A673 (cell line): ENCODE measurements around the gene MYLK4. TPM values are rescaled to one million over a fixed set of nuclear protein-coding genes. Genes with fewer than 3 reads are reported as not detected.

Source experiments
- BruUV-seq: library from RNA; stranded (reverse); fragments of 400-500 nt; replicated peaks from 2 replicates; lab custom pipeline; 2021; lab: Mats Ljungman, UMichigan
- CTCF ChIA-PET: fragments of 300-600 bp; sonication (Branson Sonifier 250); formaldehyde crosslinking; loops from one replicate; lab custom pipeline; 2022; ENCODE audit warnings: antibody characterized with exemption; lab: Charles Lee
- POLR2A ChIA-PET: fragments of 300-600 bp; sonication (Branson Sonifier 250); formaldehyde crosslinking; loops from one replicate; lab custom pipeline; 2022; ENCODE audit warnings: antibody characterized with exemption; ENCODE audit not compliant: low non-redundant PET; lab: Charles Lee
- DNase-seq: peaks from one replicate; pipeline ENCODE4 v3.0.0-alpha.2; 2015; ENCODE audit warnings: low spot score
- H3K27ac ChIP-seq: fragments of 200-600 bp; sonication (generic); 2 replicates; pipeline ENCODE4 v1.5.1; 2016; ENCODE audit warnings: mixed run types, low read depth, mild to moderate bottlenecking, mixed read lengths, antibody characterized with exemption, low read length; ENCODE audit not compliant: poor library complexity, severe bottlenecking
- H3K27me3 ChIP-seq: fragments of 200-600 bp; sonication (generic); replicated peaks from 2 replicates; pipeline ENCODE4 v1.6.1; 2017; ENCODE audit warnings: mixed run types, low read depth, mild to moderate bottlenecking, mixed read lengths, antibody characterized with exemption, low read length; ENCODE audit not compliant: insufficient read depth, poor library complexity
- H3K36me3 ChIP-seq: fragments of 200-600 bp; sonication (generic); 2 replicates; pipeline ENCODE4 v1.6.1; 2016; ENCODE audit warnings: mixed run types, mild to moderate bottlenecking, mixed read lengths, antibody characterized with exemption, low read length; ENCODE audit not compliant: insufficient read depth, poor library complexity, severe bottlenecking
- H3K4me1 ChIP-seq: fragments of 200-600 bp; sonication (generic); 2 replicates; pipeline ENCODE4 v1.6.1; 2017; ENCODE audit warnings: mixed run types, mild to moderate bottlenecking, mixed read lengths, antibody characterized with exemption, low read length; ENCODE audit not compliant: insufficient read depth, poor library complexity, severe bottlenecking
- H3K4me3 ChIP-seq: fragments of 200-600 bp; sonication (generic); 2 replicates; pipeline ENCODE4 v1.5.1; 2016; ENCODE audit warnings: low read depth, mixed run types, mild to moderate bottlenecking, mixed read lengths, low read length; ENCODE audit not compliant: poor library complexity, severe bottlenecking
- H3K9me3 ChIP-seq: fragments of 200-600 bp; sonication (generic); 2 replicates; pipeline ENCODE4 v1.6.1; 2016; ENCODE audit warnings: mixed run types, low read depth, mild to moderate bottlenecking, mixed read lengths, antibody characterized with exemption, low read length; ENCODE audit not compliant: poor library complexity, severe bottlenecking
- EZH2 ChIP-seq: fragments of 200-600 bp; sonication (generic); IDR thresholded peaks from 2 replicates; pipeline ENCODE4 v1.6.1; 2017; ENCODE audit warnings: borderline replicate concordance, low read depth, mild to moderate bottlenecking, mixed read lengths, antibody characterized with exemption, low read length; ENCODE audit not compliant: poor library complexity, severe bottlenecking
- intact Hi-C: fragments of 100-400 bp; cut with micrococcal nuclease; formaldehyde crosslinking; loops from one replicate; pipeline ENCODE4 v1.10.0; 2022; ENCODE audit not compliant: unreplicated experiment
- total RNA-seq: library from RNA; stranded (reverse); gene quantifications from 2 replicates; pipeline ENCODE4 v1.2.3, GENCODE V29; 2021
- TF ChIP-seq, protein P1 (sequence below): fragments of 300-800, 200-600 bp; sonication (generic); conservative IDR thresholded peaks from 2 replicates; pipeline ENCODE4 v1.5.1; 2017; ENCODE audit warnings: low read depth, mild to moderate bottlenecking, antibody characterized with exemption, low read length, moderate library complexity, mixed read lengths

MYLK4 gene
- total RNA-seq, 1 experiment from 2014 or later: 0.39 TPM

DNA sequence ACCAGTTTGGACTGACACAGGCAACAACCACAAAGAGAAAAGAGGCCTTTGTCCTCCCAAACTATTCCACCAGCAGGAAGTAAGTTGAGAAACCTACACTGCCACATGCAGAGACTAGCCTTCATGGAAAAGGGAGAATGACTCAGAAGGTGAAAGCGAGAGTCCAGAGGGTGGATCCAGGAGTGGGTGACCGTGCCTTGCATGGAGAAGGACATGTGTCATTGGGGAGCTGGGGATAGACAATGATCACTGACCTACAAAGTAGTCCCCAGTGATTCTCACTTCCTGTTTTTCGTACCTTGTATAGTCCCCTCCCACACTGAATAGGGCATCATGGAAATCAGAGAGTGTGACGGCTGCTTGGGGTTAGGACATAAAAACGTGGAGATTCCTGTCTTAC lies 91.9 kb downstream of the MYLK4 start:
- TF ChIP-seq, protein P1, sequence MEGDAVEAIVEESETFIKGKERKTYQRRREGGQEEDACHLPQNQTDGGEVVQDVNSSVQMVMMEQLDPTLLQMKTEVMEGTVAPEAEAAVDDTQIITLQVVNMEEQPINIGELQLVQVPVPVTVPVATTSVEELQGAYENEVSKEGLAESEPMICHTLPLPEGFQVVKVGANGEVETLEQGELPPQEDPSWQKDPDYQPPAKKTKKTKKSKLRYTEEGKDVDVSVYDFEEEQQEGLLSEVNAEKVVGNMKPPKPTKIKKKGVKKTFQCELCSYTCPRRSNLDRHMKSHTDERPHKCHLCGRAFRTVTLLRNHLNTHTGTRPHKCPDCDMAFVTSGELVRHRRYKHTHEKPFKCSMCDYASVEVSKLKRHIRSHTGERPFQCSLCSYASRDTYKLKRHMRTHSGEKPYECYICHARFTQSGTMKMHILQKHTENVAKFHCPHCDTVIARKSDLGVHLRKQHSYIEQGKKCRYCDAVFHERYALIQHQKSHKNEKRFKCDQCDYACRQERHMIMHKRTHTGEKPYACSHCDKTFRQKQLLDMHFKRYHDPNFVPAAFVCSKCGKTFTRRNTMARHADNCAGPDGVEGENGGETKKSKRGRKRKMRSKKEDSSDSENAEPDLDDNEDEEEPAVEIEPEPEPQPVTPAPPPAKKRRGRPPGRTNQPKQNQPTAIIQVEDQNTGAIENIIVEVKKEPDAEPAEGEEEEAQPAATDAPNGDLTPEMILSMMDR: no peak
- no peak for TF ChIP-seq EZH2
- ChIA-PET POLR2A (no interaction called here), CTCF (no interaction called here)
- no peak for DNase-seq
- H3K4me3 ChIP-seq: no peak overlapping the region
- no peaks in the 10 kb centered on the region for H3K9me3 ChIP-seq
- no peaks in the 10 kb centered on the region for H3K27me3 ChIP-seq
- H3K36me3 ChIP-seq: no peaks in the 10 kb centered on the region
- intact Hi-C loops: no loop called here
- BruUV-seq: no TSS peak
- no peak overlapping the region for H3K27ac ChIP-seq
- no peaks in the 10 kb centered on the region for H3K4me1 ChIP-seq

DNA sequence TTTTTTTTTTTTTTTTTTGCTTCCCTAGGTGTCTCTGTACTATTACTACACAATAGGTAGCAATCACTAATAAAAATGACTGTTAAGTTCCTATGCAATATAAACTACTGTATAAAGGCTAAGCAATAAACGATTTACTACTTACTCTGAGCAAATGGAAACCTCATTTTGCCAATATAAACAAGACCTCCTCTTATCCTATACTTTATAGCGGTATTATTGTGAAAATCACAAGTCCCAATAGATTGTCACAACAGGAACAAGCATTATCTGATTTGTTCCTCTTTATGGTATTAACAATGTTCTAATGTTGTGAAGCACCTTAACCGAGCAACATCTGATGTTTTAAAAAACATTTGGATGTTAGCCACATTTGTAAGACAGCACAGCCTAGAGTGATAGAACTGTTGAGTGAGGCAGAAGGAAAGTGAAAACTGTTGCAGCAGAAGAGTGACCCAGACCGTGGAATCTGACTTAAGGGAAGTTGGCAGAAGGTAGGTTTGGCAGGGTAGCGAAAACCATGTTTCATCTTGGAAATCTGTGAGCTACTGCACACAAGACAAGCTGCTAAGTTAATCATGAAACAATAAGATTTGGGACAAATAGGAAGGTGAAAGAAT lies 94.2 kb downstream of the MYLK4 start:
- Histone ChIP-seq H3K9me3 (no peaks in the 10 kb centered on the region), H3K4me3 (no peak overlapping the region), H3K27ac (no peak overlapping the region), H3K36me3 (no peaks in the 10 kb centered on the region), H3K4me1 (no peaks in the 10 kb centered on the region), H3K27me3 (no peaks in the 10 kb centered on the region)
- no TSS peak for BruUV-seq
- ChIA-PET POLR2A (no interaction called here), CTCF (no interaction called here)
- TF ChIP-seq, protein P1: no peak
- DNase-seq: no peak
- intact Hi-C loops: no loop called here

DNA sequence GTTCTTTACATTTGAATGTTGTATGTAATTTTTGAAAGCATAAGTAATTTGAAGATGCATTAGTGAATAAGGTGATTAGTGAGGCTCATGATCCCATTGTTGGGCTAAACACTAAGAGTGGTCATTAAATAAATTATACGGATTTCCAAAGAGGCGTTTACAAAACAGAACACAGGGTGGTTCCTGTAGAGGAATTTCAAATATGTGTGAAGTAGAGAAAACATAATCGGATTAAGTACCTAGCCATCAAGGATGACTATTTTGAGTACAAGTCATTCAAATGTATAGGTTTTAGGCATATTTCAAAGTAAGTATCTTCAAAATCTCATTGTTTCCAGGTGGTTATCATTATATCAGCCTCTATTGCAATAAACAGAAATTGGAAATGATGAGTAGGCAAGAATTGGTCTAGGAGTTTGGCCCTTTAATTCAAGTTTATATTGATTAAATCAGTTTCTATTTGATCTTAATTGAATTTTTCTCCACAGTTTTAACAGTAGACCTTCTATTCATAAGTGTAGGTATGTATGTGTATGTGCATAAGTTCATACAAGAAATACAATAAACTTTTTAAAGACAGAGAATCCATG lies 94.8 kb downstream of the MYLK4 start:
- H3K27me3 ChIP-seq: no peaks in the 10 kb centered on the region
- BruUV-seq: no TSS peak
- H3K36me3 ChIP-seq: no peaks in the 10 kb centered on the region
- intact Hi-C loops: no loop called here
- no peaks in the 10 kb centered on the region for H3K9me3 ChIP-seq
- CTCF ChIA-PET: no interaction called here
- TF ChIP-seq, protein P1: no peak
- no peak for TF ChIP-seq EZH2
- H3K27ac ChIP-seq: no peak overlapping the region
- no peak overlapping the region for H3K4me3 ChIP-seq
- DNase-seq: peak; percentile 39
- H3K4me1 ChIP-seq: no peaks in the 10 kb centered on the region
- POLR2A ChIA-PET: no interaction called here
